Activated T-helper 9 cell treated with anti-CD3 and anti-CD28 coated beads, Interleukin-2, amount 50 U/mL, for 16 hours (primary cell): ENCODE results near the gene ZNF626.
A peak's percentile ranks its signal among the peaks of the same experiment; 100 is the strongest.
"Not testable (repeated sequence)": the region's sequence is repeated elsewhere in the genome, so short reads cannot be mapped to it uniquely, and the experiment has no call there.

Experiments used
- DNase-seq: peaks from one replicate; pipeline ENCODE4 v3.0.0-alpha.2; 2020; ENCODE audit warnings: low read depth

ZNF626 gene

GRCh38 chr19:20661150-20661819 is at the start of gene ZNF626:
Gene ZNF626, minus strand, starts transcription at chr19:20661571. Its CDS starts 125 bp downstream, at chr19:20661446.
- DNase-seq = peak; percentile 87

DNA sequence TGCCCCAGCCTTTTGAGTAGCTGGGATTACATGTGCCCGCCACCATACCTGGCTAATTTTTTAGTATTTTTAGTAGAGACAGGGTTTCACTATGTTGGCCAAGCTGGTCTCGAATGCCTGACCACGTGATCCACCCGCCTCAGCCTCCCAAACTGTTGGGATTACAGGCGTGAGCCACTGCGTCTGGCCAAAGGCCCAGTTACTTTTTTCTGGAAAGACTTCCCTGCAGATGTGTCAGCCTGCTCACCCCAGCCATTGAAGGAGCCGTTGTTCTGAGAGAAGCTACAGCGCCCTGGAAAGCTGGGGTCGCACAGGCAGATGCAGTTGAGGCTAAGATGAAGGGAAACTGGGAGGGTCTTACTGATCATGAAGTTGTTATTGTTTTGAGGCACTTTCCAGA is 7.9 kb upstream of the ZNF626 start:
- DNase-seq = no peak

DNA sequence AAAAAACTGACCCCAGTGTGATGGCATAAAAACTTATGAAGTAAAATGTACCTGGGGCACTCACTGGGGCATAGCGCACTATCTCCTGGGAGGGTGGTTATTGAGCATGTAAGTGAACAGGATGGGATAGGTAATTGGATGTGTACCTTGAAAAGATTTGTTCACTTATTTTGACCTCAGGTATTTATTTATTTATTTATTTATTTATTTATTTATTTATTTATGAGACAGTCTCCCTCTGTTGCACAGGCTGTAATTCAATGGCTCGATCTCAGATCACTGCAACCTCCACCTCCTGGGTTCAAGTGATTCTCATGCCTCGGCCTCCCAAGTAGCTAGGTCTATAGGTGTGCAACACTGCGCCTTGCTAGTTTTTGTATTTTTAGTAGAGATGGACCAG is 5.9 kb upstream of the ZNF626 start:
- DNase-seq = no peak

DNA sequence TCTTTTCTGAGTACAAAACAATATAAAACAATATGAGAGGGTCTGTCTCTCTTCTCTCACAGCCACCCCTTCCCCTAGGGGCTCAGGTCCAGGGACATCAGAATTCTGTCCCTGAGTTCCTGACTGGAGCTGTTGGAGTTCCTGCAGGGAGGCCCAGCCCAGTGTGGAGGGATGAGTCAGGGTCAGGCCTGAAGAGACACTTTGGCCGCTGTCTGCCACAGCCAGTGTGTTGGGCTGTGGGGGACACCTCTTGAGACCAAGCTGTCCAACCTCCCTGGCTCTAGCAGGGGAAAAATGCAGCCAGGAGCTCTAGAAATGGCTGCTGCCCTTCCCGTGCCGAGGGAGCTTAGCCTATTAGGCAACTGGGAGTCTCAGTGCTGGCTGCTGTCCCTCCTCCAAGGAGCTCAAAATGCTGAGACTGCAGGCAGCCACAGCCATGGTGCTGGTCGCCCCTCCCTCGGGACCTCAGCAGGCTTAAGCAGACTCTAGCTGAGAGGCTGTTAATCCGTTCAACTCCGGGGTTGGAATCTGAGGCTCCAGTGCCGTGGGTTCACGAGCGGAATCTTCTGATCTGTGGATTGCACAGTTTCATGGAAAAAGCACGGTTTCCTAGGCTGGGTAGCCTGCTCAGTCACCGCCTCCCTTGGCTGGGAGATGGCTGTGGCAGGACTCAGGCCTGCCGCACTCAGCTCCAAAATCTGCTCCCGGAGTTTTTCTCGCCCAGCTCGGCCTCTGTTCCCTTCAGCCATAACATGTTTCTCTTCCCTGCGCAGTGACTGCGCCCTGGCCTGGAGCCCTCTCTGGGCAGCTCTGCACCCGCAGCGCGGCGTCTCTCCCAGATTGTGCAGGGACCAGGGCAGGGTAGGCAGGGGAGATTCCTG is 3.8 kb upstream of the ZNF626 start:
- DNase-seq = no peak

DNA sequence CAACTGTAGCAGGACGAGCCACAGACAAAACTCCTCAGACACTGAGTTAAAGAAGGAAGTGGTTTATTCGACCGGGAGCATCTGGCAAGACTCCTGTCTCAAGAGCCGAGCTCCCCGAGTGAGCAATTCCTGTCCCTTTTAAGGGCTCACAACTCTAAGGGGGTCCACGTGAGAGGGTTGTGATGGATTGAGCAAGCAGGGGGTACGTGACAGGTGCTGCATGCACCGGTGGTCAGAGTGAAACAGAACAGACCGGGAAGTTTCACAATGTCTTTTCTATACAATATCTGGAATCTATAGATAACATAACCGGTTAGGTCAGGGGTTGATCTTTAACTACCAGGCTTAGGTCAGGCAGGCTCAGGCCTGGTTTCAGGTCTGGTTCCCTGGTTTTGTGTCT is 3.1 kb upstream of the ZNF626 start:
- DNase-seq = not testable (repeated sequence)

DNA sequence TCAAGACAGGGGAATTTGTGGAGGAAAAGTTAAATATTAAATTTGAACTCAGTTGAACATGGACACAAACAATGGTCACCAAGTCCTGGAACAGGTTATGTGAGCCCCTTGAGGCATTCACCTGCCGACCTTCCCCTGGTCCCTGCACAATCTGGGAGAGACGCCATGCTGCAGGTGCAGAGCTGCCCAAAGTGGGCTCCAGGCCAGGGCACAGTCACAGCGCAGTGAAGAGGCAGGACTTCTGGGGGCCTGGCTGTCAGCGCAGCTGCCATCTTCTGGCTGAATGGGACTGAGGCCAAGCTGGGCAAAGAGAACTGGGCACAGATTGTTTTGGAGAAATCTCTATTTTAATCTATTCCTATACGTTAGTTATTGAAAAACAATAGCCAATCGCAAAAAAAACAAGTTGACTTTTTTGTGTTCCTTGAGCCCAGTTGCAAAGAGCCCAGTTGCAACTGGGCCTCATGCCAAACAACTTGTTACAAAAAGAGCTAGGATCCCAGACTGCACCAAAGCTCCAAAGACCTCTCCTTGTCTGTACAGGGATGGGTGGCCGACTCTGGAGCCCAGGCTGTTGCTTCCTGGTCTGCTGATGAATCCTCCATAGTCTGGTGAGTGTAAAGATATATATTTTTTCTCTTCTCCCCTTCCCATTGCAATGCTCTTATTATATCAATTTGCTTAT is 1.2 kb upstream of the ZNF626 start:
- no peak for DNase-seq

- DNase-seq = no peak
Observed at GRCh38 chr19:20660473-20661140, 764 bp downstream of the ZNF626 start.

DNA sequence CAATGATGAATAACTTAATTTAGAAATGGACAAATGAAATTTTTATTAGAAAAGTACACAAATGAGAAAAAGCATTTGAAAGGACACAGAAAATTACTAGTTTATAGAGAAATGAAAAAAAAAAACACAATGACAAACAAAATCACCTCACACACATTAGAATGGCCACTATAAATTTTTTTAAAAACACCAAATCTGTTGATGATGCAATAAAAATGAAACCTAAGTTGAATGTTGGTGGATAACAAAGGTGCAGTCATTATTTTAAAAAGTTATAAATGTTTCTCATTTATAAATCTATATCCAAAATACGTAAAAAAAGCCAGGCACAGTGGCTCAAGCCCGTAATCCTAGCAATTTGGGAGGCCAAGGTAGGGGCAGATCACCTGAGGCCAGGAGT is 20.8 kb downstream of the ZNF626 start:
- no peak for DNase-seq

GRCh38 chr19:20640023-20640422 is 21.3 kb downstream of the ZNF626 start:
- no peak for DNase-seq

DNA sequence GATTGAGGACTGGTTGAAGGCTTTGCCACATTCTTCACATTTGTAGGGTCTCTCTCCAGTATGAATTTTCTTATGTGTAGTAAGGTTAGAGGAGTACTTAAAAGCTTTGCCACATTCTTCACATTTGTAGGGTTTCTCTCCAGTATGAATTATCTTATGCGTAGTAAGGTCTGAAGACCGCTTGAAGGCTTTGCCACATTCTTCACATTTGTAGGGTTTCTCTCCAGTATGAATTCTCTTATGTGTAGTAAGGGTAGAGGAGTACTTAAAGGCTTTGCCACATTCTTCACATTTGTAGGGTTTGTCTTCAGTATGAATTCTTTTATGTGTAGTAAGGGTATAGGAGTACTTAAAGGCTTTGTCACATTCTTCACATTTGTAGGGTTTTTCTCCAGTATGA is 36.8 kb downstream of the ZNF626 start:
- not testable (repeated sequence) for DNase-seq

GRCh38 chr19:20616071-20616470 is 45.3 kb downstream of the ZNF626 start:
- no peak for DNase-seq

GRCh38 chr19:20614971-20615370 is 46.4 kb downstream of the ZNF626 start:
- DNase-seq = not testable (repeated sequence)

- DNase-seq = no peak
Observed at GRCh38 chr19:20612711-20613316, 48.6 kb downstream of the ZNF626 start.

DNA sequence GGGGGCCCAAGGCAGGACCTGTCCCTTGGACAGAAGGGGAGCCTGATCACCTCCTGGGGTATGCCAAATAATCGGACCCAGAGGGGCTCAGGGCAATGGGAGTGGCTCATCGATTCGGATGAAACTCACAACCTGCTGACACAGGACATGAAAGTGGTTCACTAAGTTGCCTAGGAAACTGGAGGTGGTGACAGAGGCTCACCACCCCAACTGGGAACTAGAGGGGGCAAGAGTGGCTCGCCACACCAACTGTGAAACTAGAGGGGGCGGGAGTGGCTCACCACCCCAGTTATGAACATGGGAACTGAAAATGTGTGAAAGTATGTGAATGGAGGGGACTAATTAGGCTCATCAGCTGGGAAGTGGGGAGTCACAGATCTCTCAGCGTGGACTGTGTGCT is 49.5 kb downstream of the ZNF626 start:
- DNase-seq = no peak

GRCh38 chr19:20607943-20608342 is 53.4 kb downstream of the ZNF626 start:
- DNase-seq = no peak
